ENCODE data around the gene SF3B5. TPM values are rescaled to one million over a fixed set of nuclear protein-coding genes. Genes with fewer than 3 reads are reported as not detected.

SF3B5 gene
- total RNA-seq (100 to 1,000 TPM in 4 of 5 donors, 10 to 100 TPM in 1; 41.3 to 196 (median 170) TPM), polyA plus RNA-seq (100 to 1,000 TPM; 166 to 246 (median 202) TPM)
- long read RNA-seq, donor 1, transcript SF3B5-201 (1 exons, 693 nt), result major isoform, 34 of 34 reads
- long read RNA-seq, donor 1, partial matches to known transcripts, result 0 of 34 reads
- long read RNA-seq, donor 1, other reads (novel, unspliced or antisense), result 0 of 34 reads
- long read RNA-seq, donor 2, transcript SF3B5-201 (1 exons, 693 nt), result major isoform, 48 of 48 reads
- long read RNA-seq, donor 2, partial matches to known transcripts, result 0 of 48 reads
- long read RNA-seq, donor 2, other reads (novel, unspliced or antisense), result 0 of 48 reads
- long read RNA-seq, donor 3, transcript SF3B5-201 (1 exons, 693 nt), result major isoform, 44 of 44 reads
- long read RNA-seq, donor 3, partial matches to known transcripts, result 0 of 44 reads
- long read RNA-seq, donor 3, other reads (novel, unspliced or antisense), result 0 of 44 reads
- long read RNA-seq, donor 4, transcript SF3B5-201 (1 exons, 693 nt), result major isoform, 5 of 5 reads
- long read RNA-seq, donor 4, partial matches to known transcripts, result 0 of 5 reads
- long read RNA-seq, donor 4, other reads (novel, unspliced or antisense), result 0 of 5 reads
- long read RNA-seq, donor 5, transcript SF3B5-201 (1 exons, 693 nt), result major isoform, 68 of 68 reads
- long read RNA-seq, donor 5, partial matches to known transcripts, result 0 of 68 reads
- long read RNA-seq, donor 5, other reads (novel, unspliced or antisense), result 0 of 68 reads
- long read RNA-seq, donor 6, transcript SF3B5-201 (1 exons, 693 nt), result major isoform, 129 of 129 reads
- long read RNA-seq, donor 6, partial matches to known transcripts, result 0 of 129 reads
- long read RNA-seq, donor 6, other reads (novel, unspliced or antisense), result 0 of 129 reads
- long read RNA-seq, donor 7, transcript SF3B5-201 (1 exons, 693 nt), result major isoform, 87 of 87 reads
- long read RNA-seq, donor 7, partial matches to known transcripts, result 0 of 87 reads
- long read RNA-seq, donor 7, other reads (novel, unspliced or antisense), result 0 of 87 reads
- long read RNA-seq, donor 8, transcript SF3B5-201 (1 exons, 693 nt), result major isoform, 68 of 68 reads
- long read RNA-seq, donor 8, partial matches to known transcripts, result 0 of 68 reads
- long read RNA-seq, donor 8, other reads (novel, unspliced or antisense), result 0 of 68 reads
- long read RNA-seq, donor 9, transcript SF3B5-201 (1 exons, 693 nt), result major isoform, 81 of 81 reads
- long read RNA-seq, donor 9, partial matches to known transcripts, result 0 of 81 reads
- long read RNA-seq, donor 9, other reads (novel, unspliced or antisense), result 0 of 81 reads
- long read RNA-seq, donor 10, transcript SF3B5-201 (1 exons, 693 nt), result major isoform, 31 of 31 reads
- long read RNA-seq, donor 10, partial matches to known transcripts, result 0 of 31 reads
- long read RNA-seq, donor 10, other reads (novel, unspliced or antisense), result 0 of 31 reads

GRCh38 chr6:144095134-144096002 is at the start of gene SF3B5:
Gene SF3B5, minus strand, starts transcription at chr6:144095573. Its CDS starts 76 bp downstream, at chr6:144095497.
- intact Hi-C loops (cut with DNase I; ENCODE audit: low total_unique reads), result no loop called here
- Histone ChIP-seq H3K27ac (peak within 1 kb of the TSS; percentile 87 to 93 (median 89)), H3K27me3 (no peaks in the 10 kb centered on the region), H3K4me1 (peaks cover 14 to 27% (median 24%) of the 10 kb centered on the region in 4 donors), H3K4me3 (peak within 1 kb of the TSS; percentile 70 to 98 (median 83)), H3K9me3 (no peaks in the 10 kb centered on the region), H3K36me3 (no peaks in the 10 kb centered on the region)
- TF ChIP-seq POLR2AphosphoS5 (IDR thresholded peaks at IDR 0.05) (peak; percentile 83 to 98 (median 95)), CTCF (IDR thresholded peaks at IDR 0.05) (no peak), POLR2A (IDR thresholded peaks at IDR 0.05) (no peak), EP300 (IDR thresholded peaks at IDR 0.05) (no peak)
- 0 to 1% (median 0%) methylated on average over 39 to 60 of the region's 60 CpGs for WGBS, 5 donors
- peak; percentile 99 to 100 for DNase-seq

- intact Hi-C loops (cut with DNase I; ENCODE audit: low total_unique reads), result no loop called here
- Histone ChIP-seq H3K36me3 (no peaks in the 10 kb centered on the region), H3K9me3 (peaks cover 0 to 3% (median 0%) of the 10 kb centered on the region in 4 donors), H3K27me3 (peaks cover 0 to 7% (median 4%) of the 10 kb centered on the region in 3 donors), H3K4me3 (no peak overlapping the region), H3K4me1 (peaks cover 0 to 7% (median 7%) of the 10 kb centered on the region in 4 donors), H3K27ac (no peak overlapping the region)
- WGBS, 5 donors, result 70 to 95% (median 84%) methylated on average over 1 of the region's 1 CpG
- no peak for DNase-seq
- no peak for TF ChIP-seq POLR2AphosphoS5 (IDR thresholded peaks at IDR 0.05)
- no peak for TF ChIP-seq EP300 (IDR thresholded peaks at IDR 0.05)
- no peak for TF ChIP-seq CTCF (IDR thresholded peaks at IDR 0.05)
- TF ChIP-seq POLR2A (IDR thresholded peaks at IDR 0.05), result no peak
Observed at GRCh38 chr6:144144996-144145395, 49.6 kb upstream of the SF3B5 start.

GRCh38 chr6:144143878-144144277 is 48.5 kb upstream of the SF3B5 start:
- H3K4me3 ChIP-seq, result no peak overlapping the region
- H3K4me1 ChIP-seq, result no peaks in the 10 kb centered on the region
- no peaks in the 10 kb centered on the region for H3K36me3 ChIP-seq
- no peak overlapping the region for H3K27ac ChIP-seq
- peaks cover 0 to 3% (median 0%) of the 10 kb centered on the region in 4 donors for H3K9me3 ChIP-seq
- intact Hi-C loops (cut with DNase I; ENCODE audit: low total_unique reads), result no loop called here
- TF ChIP-seq EP300 (IDR thresholded peaks at IDR 0.05) (no peak), CTCF (IDR thresholded peaks at IDR 0.05) (no peak), POLR2AphosphoS5 (IDR thresholded peaks at IDR 0.05) (no peak), POLR2A (IDR thresholded peaks at IDR 0.05) (no peak)
- no peaks in the 10 kb centered on the region for H3K27me3 ChIP-seq
- no peak for DNase-seq
